ENCODE data around the gene RNU6-1.

Gene RNU6-1

DNA sequence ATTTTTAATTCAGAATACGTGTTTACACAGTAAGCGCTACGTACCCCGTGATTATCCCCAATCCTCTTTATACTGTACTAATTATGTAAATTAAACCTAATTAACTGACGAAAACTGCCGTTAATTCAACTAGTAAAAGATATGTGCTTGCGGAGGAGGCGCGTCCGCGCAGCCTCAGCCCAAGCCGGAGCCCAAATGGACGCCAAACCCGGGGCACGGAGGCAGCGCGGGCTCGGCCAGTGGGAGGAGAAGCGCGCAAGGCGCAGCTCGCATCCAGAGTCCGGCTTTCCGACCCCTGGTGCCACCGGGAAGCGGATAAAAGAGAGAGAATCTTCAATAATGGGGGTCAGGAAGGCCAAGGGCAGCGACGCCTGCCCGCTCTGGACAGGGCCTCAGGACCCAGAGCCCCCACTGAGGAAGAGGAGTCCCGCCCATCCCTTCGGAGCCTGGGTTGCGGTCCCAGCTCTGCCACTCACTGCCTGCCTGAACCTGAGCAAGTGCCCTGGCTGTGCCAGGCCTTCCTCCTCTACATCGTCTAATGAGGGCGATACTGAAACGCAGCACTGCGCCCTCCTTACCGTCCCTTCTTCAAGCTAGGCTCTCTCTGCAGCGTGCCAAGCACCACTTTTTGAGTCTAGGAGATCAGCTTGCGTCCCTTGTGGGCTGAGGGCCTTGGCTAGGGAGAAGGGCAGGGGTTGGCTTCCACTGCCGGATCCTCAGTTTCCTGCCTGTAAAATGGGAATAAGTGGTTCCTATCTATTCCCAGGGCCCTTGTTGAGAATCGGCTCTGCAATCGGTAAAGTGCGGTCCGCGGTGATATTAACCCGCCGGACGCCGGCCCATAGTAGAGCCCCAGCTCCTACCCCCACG is 19.5 kb downstream of the RNU6-1 start:
- DNase-seq: no peak

DNA sequence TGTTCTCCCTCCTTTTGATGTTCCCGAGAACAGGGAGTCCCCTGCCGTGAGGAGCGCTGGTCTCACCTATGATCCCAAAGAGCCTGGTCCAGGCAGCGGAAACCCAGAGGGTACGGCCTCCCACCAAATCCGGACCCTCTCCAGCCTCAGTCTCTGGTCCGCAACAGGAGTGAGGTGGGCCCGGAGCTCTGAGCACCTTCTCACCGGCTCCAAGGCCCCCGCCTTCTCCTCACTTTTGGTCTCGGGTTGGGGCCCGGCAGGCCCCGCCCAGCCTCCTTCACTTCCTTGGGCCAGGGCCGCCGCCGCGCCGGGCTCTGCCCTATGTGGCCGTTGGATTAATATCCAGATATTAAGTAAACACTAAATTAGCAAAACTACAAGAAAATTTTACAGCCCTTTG is 20.2 kb downstream of the RNU6-1 start:
- DNase-seq: no peak

DNA sequence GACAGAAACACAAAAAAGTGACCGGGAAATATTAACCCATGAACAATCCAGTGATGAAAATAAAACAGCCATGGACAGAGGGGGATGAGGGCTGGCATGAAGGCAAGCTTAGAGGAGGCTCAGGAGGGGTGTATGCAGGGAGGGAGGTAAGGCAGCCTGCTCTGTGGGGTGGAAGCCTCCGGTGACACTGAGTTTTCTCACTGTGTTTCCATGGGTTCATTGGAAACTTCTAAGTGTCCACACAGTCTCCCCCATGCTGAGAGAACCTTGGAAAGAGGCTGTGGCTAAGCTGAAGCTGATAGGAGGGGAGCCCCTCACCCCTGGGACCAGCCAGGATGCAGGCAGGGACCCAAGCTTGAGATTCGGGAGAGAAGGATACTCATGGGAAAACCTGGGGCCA is 21.4 kb downstream of the RNU6-1 start:
- DNase-seq: no peak

DNA sequence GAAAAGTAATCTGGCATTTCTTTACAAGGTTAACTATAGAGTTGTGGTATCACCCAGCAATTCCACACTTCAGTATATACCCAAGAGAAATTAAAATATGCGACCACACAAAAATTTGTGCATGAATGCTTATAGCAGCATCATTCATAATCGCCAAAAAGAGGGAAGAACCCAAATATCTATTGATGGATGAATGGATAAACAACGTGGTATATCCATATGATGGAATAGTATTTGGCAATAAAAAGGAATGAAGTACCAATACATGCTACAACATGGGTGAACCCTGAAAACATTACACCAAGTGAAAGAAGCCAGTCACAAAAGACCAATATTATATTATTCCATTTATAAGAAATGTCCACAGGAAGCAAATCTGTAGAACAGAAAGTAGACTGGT is 23.2 kb downstream of the RNU6-1 start:
- no peak for DNase-seq

DNA sequence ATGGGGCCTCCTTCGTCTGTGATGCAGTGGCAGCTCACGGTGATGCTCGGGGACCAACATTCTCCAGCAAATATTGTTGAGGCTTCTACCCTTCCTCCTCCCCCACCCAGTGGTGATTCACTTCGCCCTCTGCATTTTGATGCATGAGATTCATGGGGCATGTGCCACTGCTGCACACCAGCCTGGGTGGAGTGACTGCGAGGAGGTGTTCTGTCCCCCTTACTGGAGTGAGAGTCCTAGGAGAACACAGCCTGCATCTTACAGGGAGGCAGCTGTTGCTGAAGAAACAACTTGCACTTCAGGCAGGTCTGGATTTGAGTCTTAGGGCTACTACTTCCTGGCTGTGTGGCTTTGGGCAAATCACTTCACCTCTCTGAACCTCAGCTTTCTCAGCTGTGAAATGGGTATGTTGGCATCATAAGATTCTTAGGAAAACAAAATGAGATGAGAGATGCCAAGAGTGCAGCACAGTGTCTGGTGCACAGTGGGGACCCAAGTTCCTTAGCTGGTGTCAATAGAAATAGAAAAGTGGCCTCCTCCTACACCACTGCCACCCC is 24.7 kb downstream of the RNU6-1 start:
- no peak for DNase-seq

DNA sequence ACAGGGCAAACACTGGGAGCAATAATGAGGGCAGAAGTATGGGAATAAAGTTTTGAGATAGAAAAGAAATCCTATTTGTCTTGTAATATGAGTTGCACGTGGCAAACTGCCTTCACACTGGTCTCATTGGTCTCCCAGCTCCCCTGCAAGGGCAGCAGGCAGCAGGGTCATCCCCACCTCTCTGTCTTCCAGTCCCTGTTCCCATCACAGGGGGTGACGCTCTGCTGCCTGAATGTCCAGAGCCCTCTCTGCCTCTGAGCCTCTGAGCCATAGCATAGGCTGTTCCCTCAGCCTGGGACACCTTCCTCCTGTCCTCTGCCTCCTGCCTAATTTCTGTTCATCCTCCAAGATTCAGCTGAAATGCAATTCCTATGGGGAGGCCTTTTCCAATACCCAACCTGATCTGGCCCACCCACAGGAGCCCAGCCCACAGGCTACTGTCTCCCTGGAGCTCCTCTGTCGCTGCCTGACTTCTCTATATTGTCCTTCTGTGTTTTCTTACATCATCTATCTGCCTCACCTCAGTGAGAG is 26.7 kb downstream of the RNU6-1 start:
- no peak for DNase-seq

DNA sequence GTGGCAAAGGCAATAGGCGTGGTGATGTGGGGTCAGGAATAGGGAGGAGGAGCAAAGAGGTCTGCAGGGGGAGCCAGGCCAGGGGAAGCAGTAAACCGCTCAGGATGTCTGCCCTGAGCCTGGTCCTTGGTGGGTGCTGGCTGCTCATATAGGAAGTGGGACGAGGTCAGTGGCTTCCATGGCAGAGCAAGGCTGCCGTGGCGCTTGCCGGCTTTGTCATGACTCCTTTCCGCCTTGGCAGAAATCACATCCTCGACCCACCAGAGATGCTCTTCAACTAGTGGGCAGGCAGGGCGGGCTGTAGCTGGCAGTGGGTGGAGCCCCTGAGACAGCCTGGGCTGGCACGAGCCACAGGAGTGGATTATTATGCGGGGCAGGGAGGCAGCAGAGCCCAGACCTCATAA is 27.6 kb downstream of the RNU6-1 start:
- no peak for DNase-seq

DNA sequence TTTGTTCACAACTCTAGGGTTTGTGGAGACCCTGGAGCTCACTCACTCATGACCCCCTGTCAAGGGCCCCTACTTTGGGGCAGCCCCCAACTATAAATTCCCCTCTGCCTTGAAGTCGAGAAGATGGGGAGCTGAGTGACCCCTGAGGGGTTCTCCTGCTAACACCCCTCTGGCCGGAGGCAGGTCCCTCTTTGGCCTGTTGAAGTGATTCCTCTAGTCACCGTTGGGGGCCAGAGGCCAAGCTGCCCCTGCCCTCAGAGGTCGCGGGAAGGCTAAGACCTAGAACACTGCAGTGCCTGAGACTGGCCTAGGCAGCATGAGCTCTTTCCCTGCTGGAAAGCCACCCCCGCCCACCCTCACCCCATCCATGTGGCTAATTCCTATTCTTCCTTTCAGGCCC is 30.0 kb downstream of the RNU6-1 start:
- no peak for DNase-seq

DNA sequence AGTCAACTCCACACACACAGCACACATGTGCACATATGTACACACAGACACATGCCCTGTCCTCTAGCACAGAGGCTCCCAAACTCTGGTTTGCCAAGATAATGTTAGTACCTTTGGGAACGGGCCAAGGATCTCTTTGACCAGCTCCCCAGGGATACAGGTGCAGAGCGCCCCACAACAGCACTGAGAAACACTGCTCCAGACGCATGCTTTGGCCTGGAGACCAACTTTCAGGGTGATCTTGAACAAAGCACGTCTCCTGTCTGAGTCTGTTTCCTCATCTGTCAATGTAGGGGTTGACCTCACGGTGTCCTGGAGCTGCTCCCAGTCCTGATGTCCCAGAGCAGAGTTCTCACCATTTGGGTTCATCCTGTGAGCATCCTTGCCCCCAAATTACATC is 30.4 kb downstream of the RNU6-1 start:
- no peak for DNase-seq

DNA sequence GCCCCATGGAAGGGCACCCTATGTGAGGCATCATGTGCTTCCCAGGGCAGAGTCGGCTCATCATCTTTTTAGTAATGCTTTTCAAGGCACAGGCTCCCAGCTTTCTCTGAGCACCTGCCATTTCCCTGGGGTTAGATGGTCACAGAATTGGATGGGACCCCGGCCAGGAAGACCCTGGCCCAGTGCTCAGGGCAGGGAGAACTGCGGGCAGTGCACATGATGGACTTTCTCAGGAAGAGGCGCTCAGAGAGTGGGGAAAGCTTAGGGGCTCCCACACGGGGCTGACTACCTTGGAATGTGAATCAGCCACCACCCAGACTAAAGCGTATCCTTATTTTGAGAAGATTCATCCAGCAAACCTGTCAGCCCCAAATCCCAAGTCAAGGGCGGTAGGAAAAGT is 31.0 kb downstream of the RNU6-1 start:
- DNase-seq: no peak

DNA sequence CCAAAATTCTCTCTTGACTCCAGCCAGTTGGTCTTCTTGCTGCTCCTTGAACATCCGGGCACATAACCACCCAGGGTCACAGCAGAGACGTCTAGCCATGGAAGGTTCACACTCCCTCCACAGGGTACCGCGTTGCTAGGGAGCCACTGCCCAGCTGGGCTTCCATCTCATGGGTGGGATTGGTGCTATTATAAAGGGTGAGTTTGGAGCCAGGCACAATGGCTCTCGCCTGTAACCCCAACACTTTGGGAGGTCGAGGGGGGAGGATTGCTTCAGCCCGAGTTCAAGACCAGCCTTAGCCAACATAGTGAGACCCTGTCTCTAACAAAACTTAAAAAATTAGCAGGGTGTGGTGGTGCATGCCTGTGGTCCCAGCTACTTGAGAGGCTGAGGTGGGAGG is 32.0 kb downstream of the RNU6-1 start:
- DNase-seq: no peak

DNA sequence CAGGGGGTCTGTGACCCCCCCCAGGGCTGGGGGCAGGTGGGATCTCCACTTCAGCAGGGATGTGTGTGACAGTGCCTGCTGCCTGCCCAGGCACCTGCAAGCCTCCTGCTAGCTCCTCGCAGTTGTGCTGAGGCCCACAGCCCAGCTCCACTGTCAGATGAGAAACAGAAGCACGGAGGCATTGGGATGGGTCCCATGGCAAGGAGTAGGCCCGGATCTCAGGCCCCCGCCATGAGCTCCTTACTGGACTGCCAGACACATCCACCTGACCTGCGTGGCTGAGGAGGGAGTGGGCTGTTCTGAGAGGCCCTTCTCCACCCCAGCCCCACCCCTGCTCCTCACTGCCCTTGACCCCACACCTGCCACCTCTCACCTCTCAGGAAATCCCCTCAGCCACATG is 32.7 kb downstream of the RNU6-1 start:
- DNase-seq: no peak

DNA sequence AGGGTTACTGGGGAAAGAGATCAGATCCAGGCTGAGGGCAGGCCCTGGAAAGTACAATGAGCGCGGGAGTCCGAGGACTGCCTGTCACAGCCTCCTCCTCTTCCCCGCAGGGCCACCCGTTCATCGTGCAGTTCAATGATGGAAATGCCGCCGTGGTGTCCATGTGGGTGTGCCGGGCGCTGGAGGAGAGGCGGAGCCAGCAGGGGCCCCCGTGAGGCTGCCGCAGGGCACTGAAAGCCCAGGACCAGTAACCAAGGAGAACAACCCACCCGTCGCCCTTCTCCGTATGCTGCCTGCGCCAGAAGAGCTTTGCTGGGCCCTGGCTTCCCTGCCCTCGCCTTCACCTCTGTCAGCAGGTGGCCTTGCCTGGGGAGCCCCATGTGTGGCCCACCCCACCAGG is 33.3 kb downstream of the RNU6-1 start:
- no peak for DNase-seq

DNA sequence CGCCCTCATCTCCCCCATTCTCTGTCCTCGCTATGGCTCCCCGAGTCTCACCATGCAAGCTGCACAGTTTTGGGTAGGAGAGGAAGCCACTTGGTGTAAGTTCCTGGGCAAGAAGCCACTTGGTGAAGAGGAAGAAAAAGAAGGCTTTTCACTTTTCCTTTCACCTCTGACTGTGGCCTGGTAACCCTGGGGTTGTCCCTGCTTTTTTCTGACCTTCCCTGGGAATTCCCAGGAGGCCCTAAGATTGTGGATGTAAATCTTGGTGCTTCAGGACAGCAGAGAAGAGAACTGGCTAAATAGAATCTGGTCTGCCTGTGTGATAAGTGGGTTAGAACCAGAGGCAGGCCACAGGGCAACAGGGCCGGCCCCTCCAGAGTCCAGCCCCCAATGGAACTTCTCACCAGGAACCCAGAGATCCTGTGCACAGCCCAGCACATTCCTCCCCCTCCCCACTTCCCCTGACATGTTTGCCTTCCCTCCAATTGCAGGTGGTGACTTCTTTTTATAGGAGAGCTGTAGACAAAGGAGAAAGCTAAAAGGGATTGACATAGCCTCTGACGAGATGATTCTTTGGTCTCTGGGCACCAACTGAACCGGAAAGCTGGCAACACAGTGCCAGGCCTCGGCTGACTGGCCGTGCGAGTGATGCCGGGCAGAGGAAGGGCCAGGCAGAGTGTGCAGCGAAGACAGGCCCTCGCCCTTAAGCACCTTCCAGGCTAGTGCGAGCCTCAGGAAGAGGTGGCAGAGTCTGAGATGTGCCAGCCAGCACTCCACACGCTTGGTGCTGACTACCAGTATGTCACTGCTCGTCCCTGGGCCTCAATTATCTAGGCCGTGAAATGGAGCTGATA is 34.0 kb downstream of the RNU6-1 start:
- peak; percentile 61 for DNase-seq

DNA sequence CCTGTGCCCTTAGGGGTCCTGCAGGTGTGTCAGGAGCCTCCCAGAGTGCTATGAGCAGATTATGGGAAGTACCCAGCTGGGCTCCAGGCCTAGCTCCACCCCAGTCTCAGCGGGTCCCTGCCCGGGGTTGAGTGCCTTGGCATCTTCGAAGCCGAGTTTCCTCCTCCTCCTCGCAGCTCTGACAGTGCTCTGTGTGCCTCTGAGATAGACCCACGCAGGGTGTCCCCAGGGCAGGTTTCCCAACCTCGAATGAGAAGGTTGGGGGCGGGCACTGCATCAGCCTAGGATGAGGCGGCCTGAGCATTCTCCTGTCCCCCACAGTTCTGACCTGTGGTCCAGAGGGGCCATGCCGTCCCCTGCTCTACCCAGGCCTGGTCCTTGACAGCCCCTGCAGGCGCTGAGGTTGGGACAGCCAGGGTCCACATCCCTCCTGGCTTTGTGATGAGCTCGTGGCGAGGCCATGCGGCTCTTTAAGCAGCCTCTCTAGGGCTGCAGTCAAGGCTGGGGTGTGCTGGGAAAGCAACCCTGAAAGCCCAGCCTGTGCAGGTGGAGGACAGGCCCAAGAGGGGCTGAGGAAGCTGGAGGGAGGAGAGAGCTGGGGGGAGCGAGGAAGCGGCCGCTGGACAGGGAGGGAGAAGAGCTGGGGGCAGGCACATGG is 34.7 kb downstream of the RNU6-1 start:
- DNase-seq: no peak

DNA sequence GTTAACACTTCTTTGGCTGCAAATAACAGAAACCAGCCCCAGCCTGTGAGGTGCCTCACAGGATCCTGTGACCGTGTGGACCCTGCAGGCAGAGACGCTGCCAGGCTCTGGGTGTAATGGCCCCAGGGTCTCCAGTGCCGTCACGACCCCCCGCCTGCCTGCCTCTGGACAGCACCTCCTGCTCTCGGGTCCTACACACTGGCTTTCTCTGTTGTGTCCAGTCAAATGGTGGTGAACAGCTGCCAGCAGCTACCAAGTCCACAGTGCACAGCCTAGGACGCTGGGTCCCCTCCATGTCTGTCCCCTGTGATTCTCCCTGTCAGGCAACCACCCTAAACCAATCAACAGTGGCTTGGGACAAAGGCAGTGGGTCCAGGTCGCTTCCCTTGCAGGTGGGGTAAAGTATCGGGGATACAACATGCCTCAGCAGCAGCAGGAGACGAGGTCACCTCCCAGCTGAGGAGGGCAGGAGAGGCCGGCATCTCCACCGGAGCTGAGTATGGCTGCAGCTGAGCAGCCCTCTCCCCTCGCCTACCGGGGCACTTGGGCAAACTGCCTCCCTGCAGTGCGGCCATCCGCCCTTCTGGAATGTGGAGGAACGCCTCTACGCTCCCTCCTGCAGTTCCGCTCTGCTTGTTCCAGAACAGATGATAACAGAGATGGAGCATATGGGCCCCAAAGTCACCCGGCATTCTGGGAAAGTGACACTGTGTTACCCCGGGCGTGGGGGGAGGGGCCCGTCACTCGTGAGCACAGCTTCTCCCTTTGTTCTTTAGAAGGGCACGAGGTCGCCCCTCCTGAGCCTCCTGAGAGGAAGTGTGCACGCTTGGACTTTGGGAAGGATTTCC is 35.6 kb downstream of the RNU6-1 start:
- no peak for DNase-seq

DNA sequence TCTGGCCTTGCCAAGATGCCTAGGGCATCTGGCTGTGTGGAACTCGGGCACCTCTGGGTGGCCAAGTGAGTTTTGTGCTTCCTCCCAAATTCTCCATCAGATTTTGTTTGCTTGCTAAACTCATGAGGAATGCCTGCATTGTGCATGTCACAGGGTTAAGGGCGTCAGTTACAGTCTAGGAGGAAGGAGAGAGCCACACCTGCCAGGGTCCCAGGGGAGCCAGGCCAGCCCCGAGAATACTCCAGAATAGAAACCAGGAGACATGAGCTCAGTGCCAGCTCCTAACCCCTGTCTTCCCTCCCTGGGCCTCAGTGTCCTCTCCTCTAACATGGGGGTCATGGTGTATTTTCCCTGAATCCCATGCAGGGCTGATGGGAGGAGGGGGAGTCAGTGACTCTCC is 36.5 kb downstream of the RNU6-1 start:
- no peak for DNase-seq

DNA sequence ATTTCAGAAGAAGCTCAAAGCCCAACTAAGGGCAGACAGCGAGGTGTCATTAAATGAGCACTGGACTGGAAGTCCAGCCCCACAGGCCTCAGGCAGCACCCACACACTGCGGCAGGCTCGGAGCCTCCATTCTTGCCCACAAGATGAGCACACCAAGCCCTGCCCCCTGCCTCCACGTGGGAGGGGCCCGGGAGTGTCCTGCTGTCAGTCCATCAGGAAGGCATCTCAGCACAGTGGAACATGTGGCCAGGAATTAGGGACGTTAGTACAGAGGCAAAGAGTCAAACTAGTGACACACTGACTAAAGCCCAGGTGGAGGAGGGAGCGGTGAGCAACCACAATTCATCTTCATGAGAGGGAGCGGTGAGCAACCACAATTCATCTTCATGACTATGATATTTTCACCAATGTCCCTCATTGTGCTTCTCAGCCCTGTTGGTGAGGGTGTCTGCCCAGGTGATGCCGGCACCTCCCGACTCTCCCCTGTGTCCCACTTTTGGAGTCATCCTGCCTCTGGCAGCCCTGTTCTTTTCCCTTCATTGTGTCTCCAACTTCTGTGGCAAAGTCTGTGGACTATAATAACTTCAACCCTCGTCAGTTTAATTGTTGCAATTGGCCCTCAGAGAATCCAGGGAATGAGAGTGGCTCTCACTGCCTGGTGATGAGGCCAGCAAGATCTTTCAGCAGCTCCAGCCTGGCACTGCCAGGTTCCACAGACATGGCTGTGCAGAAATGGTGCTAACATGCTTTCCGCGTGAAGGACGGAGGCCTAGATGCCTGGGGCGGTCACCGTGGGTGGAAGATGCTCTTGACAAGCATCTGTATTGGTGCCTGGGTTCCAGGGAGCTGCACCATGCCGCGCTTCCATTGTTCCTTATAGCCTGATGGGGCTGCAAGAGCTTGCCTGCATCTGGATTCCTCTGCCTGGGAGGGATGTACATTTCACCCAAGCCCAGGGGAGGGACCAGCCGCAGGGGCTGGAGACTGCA is 37.6 kb downstream of the RNU6-1 start:
- no peak for DNase-seq

DNA sequence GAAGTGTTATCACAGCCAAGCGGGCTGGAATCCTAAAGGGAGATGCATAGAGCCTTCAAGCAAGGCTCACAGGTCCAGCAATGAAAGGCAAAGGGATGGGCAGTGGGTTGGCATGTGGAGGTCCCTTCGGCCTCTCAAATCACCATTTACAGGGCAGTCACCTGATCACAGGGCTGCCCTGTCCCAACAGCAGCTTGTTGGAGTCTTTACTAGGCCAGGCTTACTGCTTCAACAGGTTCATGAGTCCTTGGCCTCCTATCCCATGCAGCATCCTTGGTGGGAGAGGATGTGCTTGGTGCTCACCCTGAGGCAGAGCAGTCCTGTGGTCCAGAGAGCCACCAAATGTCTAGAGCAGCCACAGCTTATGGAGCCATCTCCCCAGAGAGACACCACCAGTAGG is 38.7 kb downstream of the RNU6-1 start:
- no peak for DNase-seq

DNA sequence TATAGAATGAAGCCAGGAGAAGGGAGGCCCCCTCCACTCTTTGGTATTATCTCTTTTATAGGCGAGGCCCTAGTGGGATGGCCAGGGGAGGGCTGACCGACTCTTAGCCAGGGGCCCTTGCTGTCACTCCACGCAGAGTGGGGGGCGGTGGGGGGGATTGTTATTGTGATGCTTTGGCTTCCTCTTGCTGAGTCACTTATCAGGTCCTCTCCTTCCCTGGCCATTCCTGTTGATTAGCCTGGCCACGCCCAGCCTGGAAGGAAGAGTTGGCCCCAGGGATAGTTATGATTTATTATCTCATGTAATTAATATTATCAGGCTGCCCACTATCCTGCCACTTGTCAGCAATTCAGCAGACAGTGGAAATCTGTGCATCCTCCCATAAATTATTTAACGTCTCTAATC is 40.0 kb downstream of the RNU6-1 start:
- DNase-seq: no peak

All from suppressor macrophage treated with lipopolysaccharide for 4 hours (primary cell).